Tibial nerve (tissue), 4 donors: Measurements from ENCODE around the gene AUTS2.

Experiments used
- EP300 ChIP-seq, 2 donors: sonication (generic); formaldehyde crosslinking; IDR thresholded peaks; one replicate each; pipeline ENCODE4 v1.6.1; 2017; ENCODE audit warnings: antibody characterized with exemption in 2 of 2, mild to moderate bottlenecking in 1 of 2
- POLR2A ChIP-seq, 2 donors: fragments of 450-650 bp; IDR thresholded peaks; one replicate each; pipeline ENCODE4 v1.6.1; 2017; ENCODE audit warnings: antibody characterized with exemption in 2 of 2, mild to moderate bottlenecking in 2 of 2, moderate library complexity in 2 of 2
- TF ChIP-seq, protein P1 (sequence below), 5 experiments: fragments of 200-600 bp in 3 of 5; fragments of 450-650 bp in 2 of 5; sonication (generic) in 3 of 5; IDR thresholded peaks; one replicate each; pipeline ENCODE4 v1.5.1; 2016 to 2019; ENCODE audit warnings: antibody characterized with exemption in 5 of 5, mild to moderate bottlenecking in 3 of 5, moderate library complexity in 2 of 5

DNA sequence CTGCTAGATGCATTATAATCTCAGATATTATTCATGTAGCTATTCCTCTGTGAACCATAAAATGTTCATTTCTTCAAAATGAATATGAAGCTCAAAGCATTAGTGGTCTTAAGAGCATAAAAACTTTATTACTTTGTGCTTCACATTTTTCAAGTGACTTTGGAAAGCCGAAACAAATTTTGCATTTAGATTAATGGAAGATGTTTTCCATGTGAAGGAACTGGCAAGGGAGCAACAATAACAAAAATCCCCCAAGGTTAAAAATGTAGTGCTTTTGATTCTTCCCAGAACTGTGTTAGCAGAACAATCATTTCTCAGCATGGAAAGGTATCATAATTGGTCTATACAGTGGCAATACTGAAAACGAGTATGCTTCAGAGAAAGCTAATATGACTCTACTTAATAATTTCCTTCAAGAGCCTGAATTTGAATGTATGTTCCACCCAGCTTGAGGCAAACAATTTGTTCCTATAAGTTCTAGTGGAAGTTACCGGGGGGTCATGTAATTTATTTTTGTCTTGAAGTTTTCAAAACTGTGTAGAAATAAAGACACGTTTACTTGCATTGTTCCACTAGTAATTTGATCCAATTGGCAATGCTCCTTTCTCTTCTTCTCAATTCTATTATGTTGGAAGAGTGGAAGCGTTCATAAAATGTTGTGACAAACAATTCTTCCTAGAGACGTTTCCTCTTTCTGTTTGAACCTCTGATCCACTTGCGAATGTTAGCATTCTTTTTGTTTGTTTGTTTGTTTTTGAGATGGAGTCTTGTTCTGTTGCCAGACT is 665.4 kb downstream of the AUTS2 start:
- TF ChIP-seq, protein P1, sequence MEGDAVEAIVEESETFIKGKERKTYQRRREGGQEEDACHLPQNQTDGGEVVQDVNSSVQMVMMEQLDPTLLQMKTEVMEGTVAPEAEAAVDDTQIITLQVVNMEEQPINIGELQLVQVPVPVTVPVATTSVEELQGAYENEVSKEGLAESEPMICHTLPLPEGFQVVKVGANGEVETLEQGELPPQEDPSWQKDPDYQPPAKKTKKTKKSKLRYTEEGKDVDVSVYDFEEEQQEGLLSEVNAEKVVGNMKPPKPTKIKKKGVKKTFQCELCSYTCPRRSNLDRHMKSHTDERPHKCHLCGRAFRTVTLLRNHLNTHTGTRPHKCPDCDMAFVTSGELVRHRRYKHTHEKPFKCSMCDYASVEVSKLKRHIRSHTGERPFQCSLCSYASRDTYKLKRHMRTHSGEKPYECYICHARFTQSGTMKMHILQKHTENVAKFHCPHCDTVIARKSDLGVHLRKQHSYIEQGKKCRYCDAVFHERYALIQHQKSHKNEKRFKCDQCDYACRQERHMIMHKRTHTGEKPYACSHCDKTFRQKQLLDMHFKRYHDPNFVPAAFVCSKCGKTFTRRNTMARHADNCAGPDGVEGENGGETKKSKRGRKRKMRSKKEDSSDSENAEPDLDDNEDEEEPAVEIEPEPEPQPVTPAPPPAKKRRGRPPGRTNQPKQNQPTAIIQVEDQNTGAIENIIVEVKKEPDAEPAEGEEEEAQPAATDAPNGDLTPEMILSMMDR (IDR thresholded peaks at IDR 0.05): no peak
- TF ChIP-seq EP300 (IDR thresholded peaks at IDR 0.05) (no peak), POLR2A (IDR thresholded peaks at IDR 0.05) (no peak)
